ENCODE data around the gene PTPRG. TPM values are rescaled to one million over a fixed set of nuclear protein-coding genes. Genes with fewer than 3 reads are reported as not detected.

The PTPRG gene
- total and polyA plus RNA-seq, 2 experiments from 2014 or later = 8.5 to 34.9 TPM

DNA sequence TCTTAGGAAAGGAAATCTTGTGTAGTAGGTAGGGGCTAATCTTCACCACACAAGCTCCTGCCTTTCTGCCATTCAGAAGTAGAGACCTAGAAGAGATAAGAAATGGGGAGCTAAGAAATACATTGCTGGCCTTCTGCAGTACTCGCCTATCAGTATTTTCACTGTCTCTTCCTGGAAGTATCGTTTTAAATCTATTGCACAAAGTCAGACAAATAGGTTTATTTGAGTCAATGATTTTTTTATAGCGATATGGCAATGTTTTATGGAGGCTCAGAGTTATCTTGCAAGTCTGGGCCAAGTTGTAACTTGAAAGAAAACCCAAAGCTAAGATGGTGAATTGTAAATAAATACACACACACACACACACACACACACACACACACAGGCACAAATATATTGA, 103.8 kb downstream of the PTPRG start:
- H3K27ac ChIP-seq = no peak overlapping the region

GRCh38 chr3:61665987-61666386, 104.6 kb downstream of the PTPRG start:
- no peaks in the 10 kb centered on the region for H3K9me3 ChIP-seq (ENCODE audit: low read depth)
- H3K4me2 ChIP-seq = no peak overlapping the region
- DNase-seq (ENCODE audit: low spot score) = no peak
- TF ChIP-seq EZH2phosphoT487 (IDR thresholded peaks at IDR 0.05; ENCODE audit: low read depth, severe bottlenecking, unreplicated experiment) (no peak), EZH2 (IDR thresholded peaks at IDR 0.05; ENCODE audit: borderline replicate concordance) (no peak), CTCF (IDR thresholded peaks at IDR 0.05; ENCODE audit: poor library complexity) (no peak)
- H2AFZ ChIP-seq = no peak overlapping the region
- H3K27me3 ChIP-seq = no peaks in the 10 kb centered on the region
- 42% methylated on average over 5 of the region's 5 CpGs for WGBS (ENCODE audit: low lambda C conversion rate, missing lambda C conversion rate)
- H3K4me3 ChIP-seq = no peak overlapping the region
- H4K20me1 ChIP-seq (ENCODE audit: insufficient read depth, poor library complexity, severe bottlenecking) = no peaks in the 10 kb centered on the region
- no peak overlapping the region for H3K27ac ChIP-seq
- no peaks in the 10 kb centered on the region for H3K9me2 ChIP-seq (replicated peaks; ENCODE audit: insufficient read depth)
- H3K79me2 ChIP-seq = peaks cover 48% of the 10 kb centered on the region
- no peaks in the 10 kb centered on the region for H3K36me3 ChIP-seq (replicated peaks; ENCODE audit: insufficient read depth, low read depth)
- H3K4me1 ChIP-seq (ENCODE audit: insufficient read depth) = peaks cover 4% of the 10 kb centered on the region

More for the DNA sequence above, 103.8 kb downstream of the PTPRG start:
- H3K4me3 ChIP-seq = no peak overlapping the region
- no peak for TF ChIP-seq EZH2 (IDR thresholded peaks at IDR 0.05; ENCODE audit: borderline replicate concordance)
- no peak for TF ChIP-seq EZH2phosphoT487 (IDR thresholded peaks at IDR 0.05; ENCODE audit: low read depth, severe bottlenecking, unreplicated experiment)
- TF ChIP-seq CTCF (IDR thresholded peaks at IDR 0.05; ENCODE audit: poor library complexity) = no peak
- DNase-seq (ENCODE audit: low spot score) = no peak
- H3K79me2 ChIP-seq = peaks cover 46% of the 10 kb centered on the region
- peaks cover 4% of the 10 kb centered on the region for H3K4me1 ChIP-seq (ENCODE audit: insufficient read depth)
- H2AFZ ChIP-seq = no peak overlapping the region
- H3K9me3 ChIP-seq (ENCODE audit: low read depth) = no peaks in the 10 kb centered on the region
- WGBS (ENCODE audit: low lambda C conversion rate, missing lambda C conversion rate) = 59% methylated on average over 3 of the region's 3 CpGs
- H3K36me3 ChIP-seq (replicated peaks; ENCODE audit: insufficient read depth, low read depth) = no peaks in the 10 kb centered on the region
- no peaks in the 10 kb centered on the region for H4K20me1 ChIP-seq (ENCODE audit: insufficient read depth, poor library complexity, severe bottlenecking)
- no peaks in the 10 kb centered on the region for H3K9me2 ChIP-seq (replicated peaks; ENCODE audit: insufficient read depth)
- no peak overlapping the region for H3K4me2 ChIP-seq
- no peaks in the 10 kb centered on the region for H3K27me3 ChIP-seq

DNA sequence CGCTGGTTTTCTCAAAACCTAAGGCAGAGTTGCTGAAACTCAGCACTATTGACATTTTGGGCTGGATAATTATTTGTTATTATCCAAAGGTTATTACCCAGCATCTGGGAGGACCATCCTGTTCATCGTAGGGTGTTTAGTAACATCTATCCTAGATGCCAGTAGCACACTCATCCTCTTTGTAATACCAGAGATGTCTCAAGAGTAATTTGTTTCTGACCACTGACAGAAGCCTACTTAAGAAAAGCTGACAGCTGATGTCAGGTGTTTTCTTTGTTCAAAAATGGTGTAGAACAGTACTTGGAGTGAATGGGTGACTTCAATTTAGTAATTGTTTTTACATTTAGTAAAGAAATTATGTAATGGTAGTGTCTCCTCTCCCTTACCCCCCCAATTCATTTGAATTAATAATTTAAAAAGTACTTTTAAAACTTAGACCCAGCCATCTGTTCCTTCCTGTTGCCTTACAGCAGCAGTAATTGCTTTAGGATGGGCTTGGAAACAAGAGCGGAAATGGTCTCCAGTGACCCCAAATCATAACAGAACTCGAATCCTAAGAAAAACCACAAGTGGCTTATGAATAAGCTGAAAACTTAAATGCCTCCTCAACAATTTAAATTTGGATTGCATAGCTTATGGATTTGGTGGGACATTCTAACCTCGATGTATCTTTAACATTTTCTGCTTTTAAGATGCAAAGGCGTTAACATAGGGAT, 105.4 kb downstream of the PTPRG start:
- TF ChIP-seq EZH2phosphoT487 (IDR thresholded peaks at IDR 0.05; ENCODE audit: low read depth, severe bottlenecking, unreplicated experiment) (no peak), CTCF (IDR thresholded peaks at IDR 0.05; ENCODE audit: poor library complexity) (no peak), EZH2 (IDR thresholded peaks at IDR 0.05; ENCODE audit: borderline replicate concordance) (no peak)
- H3K9me2 ChIP-seq (replicated peaks; ENCODE audit: insufficient read depth) = no peaks in the 10 kb centered on the region
- H3K4me3 ChIP-seq = no peak overlapping the region
- H3K27ac ChIP-seq = no peak overlapping the region
- DNase-seq (ENCODE audit: low spot score) = no peak
- peaks cover 47% of the 10 kb centered on the region for H3K79me2 ChIP-seq
- no peak overlapping the region for H2AFZ ChIP-seq
- H3K9me3 ChIP-seq (ENCODE audit: low read depth) = no peaks in the 10 kb centered on the region
- no peak overlapping the region for H3K4me2 ChIP-seq
- WGBS (ENCODE audit: low lambda C conversion rate, missing lambda C conversion rate) = 82% methylated on average over 6 of the region's 6 CpGs
- peaks cover 4% of the 10 kb centered on the region for H3K4me1 ChIP-seq (ENCODE audit: insufficient read depth)
- H3K27me3 ChIP-seq = no peaks in the 10 kb centered on the region
- no peaks in the 10 kb centered on the region for H3K36me3 ChIP-seq (replicated peaks; ENCODE audit: insufficient read depth, low read depth)
- H4K20me1 ChIP-seq (ENCODE audit: insufficient read depth, poor library complexity, severe bottlenecking) = no peaks in the 10 kb centered on the region
